GM18526 (cell line): ENCODE results near the gene PRDM15.

ENCODE experiments used
- POLR2A ChIP-seq: IDR thresholded peaks from 3 replicates; pipeline ENCODE4 v1.6.1; 2011; ENCODE audit not compliant: insufficient read length; ENCODE audit errors: extremely low read depth

The PRDM15 gene

DNA sequence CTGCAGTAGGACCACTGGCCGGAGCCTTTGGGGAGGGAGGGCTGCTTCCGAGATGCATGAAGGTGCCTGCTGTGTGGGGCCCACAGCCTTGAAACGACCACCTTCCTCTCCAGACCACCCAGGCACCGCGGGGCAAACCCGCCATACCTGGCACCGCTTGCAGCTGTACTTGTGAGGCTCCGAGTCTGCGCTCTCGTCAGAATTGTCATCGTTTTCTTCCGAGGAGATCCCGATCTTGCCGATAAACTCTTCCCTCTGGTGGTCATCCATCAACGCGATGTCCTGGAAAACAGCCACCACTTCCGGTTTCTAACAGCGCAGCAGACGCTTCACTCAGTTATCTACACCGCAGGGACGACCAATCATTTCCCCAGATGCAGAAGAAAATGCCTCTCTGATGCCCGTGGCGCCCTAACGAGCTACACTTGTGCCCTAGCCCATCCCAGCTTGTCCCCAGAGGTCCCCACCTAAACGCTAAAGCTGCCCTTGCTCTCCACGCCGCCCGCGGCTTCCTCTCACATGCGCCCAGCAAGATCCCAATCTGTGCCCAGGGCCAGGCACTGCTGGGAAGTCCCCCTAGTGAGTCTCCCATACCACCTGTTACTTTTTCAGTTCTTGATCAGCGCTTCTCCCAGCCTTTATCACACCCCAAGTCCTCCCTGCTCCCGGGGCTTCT, 57.2 kb downstream of the PRDM15 start:
- TF ChIP-seq POLR2A = no peak

DNA sequence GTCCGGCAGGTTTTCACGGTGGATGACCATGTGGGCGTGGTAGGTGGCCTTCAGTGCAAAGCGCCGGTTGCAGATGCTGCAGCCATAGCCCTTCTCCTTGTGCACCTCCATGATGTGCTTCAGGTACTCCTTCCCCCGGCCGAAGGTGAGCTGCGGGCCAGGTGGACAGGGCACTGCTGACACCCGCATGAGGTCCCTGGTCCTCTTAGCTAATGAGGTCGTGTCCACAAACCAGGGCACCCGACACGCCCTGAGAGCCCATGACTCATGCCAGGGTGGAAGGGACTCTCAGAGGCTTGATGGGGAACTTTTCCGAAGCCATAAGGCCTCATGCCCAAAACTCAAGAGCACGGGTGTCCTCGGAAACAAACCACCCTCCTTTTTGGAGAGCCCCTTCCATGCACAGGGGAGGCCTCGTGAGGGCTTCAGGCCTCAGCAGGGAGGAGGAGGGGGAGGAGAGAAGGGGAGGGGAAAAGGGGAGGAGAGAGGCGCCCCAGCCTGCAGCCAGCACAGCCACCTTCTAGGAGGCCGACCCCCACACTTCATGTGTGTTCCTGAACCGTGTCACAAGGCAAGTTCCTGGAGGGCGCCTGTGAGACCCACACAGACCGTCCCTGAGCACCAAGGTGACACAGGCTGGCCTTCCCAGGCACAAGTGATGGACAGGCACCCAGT, 57.9 kb downstream of the PRDM15 start:
- no peak for TF ChIP-seq POLR2A

DNA sequence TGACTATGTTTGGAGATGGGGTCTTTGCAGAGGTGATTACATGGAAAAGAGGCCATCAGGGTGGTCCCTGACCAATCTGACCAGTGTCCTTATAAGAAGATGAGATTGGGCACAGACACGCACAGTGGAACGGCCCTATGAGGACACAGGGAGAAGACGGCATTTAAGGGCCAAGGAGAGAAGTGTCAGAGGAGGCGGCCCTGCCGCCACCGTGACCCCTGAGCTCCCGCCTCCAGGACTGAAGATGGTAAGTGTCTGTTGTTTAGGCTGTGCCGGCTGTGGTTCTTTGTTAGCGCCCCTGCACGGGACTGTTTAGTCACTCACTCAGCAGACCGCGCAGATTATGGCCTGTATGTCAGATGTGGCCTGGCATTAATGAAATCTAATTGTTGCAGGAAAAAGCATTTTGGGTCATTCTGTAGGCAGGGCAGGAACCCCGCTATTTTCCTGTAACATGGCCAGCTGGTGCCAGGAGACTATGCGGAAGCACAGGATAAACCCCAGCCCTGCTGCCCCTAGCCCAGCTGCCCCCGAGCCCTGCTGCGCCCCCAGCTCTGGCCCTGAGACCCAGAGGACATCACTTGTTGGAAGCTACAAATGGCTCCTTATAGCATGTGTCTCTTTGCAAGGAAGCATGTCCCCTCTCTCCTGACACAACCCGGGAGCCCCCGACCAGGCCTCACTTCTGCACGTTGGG, 58.6 kb downstream of the PRDM15 start:
- TF ChIP-seq POLR2A = no peak

DNA sequence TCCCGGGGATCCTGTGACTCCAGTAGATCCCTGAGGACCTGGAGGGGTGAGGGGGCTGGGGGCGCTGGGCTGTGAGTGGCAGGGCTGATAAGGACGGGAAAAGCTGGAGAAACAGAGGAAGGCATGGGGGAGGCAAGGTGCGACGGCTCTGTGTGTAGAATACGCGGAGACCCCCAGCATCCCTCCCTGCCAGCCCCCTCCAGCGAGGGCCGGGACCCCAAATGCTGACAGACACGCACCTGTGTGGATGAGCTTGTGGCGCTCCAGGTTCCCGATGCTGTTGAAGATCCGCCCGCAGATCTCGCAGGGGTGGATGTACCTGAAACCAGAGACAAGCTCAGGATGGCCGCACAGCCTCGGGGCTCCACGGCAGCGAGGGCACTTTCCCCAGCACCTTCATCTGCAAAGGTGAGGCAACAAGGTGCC, 59.3 kb downstream of the PRDM15 start:
- no peak for TF ChIP-seq POLR2A

DNA sequence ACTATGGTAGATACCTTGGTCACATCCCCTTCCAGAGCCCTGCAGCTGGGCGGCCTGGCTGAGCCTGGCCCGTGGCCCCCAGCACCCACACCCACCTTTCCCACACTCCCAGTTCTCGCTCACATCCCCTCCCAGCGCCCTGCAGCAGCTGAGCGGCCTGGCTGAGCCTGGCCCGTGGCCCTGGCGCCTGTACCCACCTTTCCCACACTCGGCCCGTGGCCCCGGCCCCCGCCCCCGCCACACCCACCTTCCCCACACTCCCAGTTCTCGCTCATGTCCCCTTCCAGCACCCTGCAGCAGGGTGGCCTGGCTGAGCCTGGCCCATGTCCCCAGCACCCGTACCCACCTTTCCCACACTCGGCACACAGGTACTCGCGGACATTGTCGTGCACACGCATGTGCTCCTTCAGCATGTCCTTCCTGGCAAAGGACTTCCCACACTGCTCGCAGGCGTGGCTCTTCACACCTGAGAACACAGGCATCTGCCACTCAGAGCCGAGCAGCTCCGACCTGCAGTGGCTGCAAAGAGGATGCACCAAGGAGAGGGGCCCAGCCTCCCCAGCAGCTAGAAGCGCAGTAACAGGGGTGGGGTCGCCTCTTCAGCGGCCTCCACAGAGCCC, 59.8 kb downstream of the PRDM15 start:
- no peak for TF ChIP-seq POLR2A

DNA sequence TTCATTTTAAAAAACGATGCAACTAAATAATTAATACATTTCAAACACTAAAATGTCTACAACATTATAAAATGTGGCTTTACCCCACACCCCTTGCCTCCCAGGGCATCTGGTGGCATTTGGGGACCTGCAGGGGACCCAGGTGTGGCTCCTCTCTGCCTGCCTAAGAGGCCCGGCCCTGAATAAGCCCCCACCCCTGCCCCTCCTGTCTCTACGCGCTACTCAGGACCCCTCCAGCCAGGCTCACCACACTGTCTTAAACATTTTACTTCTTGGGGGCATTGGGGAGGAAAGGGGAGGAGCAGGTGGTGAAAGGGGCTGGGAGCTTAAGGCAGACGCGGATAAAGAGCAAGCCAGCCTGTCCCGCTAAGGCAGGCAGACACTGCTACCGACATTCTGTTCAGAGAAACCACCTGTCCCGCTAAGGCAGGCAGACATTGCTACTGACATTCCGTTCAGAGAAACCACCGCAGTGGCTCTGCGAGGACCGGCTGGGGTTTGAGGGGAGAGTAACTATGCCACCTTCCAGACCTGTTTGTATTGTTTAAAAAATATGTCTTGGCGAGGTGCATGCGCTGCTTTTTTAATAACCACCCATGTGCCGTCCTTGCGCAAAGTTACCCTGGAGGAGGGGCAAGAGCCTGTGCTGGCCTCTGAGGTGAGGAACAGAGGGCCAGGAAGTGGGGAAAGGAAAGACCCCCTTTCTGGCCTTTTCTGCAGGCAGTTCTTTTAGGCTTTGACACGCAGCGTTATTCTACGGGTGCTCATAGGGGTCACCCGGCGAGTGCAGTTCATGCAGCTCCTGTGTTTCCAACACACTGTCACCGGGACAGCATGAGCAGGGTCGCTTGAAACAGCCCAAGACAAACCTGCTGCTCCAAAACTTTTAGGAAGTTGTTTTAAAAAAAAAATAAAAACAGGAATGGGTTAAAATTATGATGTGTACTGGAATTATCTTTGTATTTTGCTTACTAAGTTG, 61.0 kb downstream of the PRDM15 start:
- no peak for TF ChIP-seq POLR2A

DNA sequence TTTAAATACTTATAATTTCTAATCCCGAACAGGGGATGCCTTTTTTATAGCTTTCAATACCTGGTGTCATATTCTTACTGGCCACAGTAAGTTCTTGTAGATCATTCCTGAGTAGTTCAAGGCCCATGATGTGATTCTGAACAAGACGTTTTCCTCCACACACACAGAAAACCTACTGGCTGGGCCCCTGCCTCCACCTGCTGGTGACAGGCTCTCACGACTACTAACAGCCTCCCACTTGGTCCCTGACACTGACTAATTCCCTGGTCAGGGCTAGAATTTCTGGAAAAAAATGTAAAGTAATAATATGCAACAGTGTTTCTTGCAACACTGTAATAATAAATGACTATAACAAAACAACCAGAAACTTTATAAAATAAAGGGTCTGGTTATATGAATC, 61.9 kb downstream of the PRDM15 start:
- TF ChIP-seq POLR2A = no peak

DNA sequence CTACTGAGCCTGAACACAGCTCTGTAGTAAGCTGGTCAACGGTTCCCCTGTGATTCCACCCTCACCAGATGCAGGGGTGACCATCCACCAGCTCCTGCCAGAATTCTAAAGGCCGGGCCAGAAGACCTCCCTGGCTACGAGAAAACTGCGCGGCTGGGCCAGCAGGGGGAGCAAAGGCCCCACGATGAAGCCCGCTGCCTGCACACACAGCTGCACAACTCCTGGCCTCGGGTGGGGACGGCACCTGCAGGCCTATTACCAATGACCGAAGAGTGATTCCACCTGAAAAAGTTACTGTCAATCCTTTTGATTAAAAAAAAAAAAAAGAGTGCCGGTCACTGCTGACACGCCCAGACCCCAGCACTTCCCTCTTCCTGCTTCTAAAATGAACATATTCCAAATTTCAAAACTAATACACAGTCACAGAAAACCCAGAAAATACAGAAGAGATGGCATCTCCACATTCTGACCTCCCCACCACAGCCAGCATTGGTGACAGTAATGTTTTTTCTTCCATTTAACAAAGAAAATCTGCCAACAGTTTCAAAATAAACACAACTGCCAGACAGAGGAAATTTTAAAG, 62.5 kb downstream of the PRDM15 start:
- no peak for TF ChIP-seq POLR2A

DNA sequence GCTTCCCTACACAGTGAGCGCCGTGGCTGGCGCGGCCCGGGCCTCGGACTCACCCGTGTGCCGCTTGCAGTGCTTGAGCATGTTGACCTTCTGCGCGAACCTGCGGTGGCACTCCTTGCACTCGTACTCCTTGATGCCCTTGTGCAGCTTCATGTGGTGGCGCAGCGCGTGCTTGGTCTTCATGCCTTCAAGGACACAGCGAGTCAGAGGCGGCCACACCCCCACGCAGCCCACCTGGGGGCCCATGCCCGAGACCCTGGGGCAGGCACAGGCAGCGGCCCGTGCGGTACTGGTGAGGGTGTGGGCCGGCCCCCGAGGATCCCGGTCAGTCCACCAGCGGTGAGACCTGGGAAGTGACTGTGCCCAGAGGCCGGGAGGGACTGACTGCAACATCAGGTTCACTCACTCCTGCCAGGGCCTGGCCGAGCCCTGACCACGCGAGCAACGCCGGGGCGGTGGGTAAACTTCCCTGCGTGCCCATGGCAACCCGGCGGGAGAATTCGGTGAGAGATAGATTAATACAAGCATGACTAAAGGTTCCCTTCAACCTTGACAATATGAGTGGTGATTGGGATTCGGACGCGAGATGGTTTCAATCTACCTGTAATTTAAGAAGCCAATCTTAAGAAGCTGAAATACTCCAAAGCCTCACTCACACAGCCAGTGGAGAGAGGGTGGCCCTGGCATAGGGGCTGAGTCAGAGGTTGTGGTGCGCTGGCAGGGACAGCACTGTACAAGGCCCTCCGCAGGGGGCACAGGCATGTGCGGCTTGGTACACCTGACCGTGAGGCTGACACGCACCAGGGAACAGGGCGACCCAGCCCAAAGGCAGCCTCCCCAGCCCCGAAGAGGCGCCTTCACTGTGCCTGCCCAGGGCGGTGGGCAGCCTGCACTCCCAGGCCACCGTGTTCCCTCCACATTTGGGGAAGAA, 63.2 kb downstream of the PRDM15 start:
- TF ChIP-seq POLR2A = no peak

DNA sequence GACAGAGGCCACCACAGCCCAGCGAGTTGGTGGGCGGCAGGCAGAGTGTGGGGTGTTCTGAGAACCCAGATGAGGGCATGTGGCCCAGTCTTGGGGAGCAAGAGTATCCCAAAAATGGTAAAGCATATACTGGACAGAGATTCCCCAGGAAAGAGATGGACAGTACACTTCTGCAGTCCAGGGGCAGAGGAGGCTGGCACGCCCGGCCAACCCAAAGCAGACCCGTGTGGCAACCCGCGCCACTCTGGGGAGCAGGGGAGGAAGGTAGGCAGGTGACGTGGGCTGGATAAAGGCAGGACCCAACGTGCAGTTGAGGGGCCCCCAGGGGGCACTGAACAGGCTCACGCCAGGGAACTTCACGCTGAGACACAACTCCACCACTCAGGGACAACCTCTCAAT, 65.9 kb downstream of the PRDM15 start:
- TF ChIP-seq POLR2A = no peak

DNA sequence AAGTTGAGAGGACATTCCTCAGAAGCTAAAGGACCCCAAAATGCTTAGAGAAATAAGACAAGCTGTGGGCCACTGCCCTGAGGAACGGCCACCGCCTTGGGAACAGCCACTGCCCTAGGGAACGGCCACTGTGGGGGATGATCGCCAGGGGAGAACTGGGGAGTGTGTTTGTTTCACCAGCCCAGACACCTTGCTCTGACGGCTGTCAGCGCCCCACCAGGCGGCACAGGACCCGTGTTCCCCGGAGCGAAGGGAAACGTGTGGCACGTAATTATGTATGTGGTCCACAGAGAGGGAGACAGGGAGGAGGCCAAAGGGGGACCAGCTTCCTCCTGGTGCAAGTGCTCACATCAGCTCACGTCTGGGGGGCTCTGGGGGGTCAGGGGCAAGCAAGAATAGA, 66.5 kb downstream of the PRDM15 start:
- TF ChIP-seq POLR2A = no peak

DNA sequence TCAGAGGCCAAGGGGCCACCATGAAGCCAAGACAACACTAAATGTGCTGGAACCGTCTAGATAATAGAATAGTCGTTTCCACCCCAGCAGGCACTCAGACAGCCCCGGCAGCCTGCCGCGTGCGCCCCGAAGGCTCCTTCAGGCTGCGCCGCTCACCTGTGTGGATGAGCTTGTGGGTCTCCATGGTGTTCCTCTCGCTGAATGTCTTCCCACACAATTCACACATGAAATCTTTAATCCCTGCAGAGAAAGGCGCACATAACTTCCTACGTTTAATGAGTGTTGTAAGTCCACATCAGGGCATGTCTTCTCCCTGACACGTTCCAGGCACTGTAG, 68.6 kb downstream of the PRDM15 start:
- no peak for TF ChIP-seq POLR2A

DNA sequence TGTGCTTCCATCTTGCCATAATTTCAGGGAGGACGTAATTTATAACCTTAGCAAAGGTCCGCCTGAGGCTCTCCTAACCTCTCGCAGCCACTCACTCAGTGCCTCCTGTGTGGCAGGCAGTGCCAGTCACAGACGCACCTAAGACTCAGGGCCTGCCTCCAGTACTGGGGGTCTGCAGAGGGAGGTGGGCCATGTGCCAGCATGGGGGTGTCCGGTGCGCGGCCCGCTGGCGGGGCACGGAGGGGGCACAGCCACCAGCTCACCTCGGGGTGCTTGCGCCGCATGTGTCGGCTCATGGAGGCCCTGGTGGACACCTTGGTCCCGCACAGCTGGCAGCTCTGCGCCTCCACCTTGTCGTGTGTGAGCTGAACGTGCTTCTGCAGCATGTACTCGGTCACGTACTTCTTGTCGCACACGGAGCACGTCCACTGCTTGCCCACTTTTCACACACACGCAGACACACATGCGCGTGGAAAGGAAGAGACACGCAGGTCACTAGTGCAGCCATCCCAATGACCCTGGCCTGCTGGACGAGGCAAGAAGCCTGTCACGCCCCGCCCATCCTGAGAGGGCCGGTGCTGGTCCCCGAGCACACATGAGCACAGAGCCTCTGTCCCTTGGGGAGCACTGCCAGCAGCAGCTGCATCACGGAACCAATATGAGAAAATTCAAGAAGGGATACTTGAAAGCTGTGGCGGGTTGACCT, 69.1 kb downstream of the PRDM15 start:
- no peak for TF ChIP-seq POLR2A
